SK-N-SH (cell line): ENCODE measurements around the gene TMEM163.

Experiments used
- CTCF ChIP-seq: fragments of 200-600 bp; sonication (generic); IDR thresholded peaks from 2 replicates; pipeline ENCODE4 v1.6.1; 2017; ENCODE audit warnings: antibody characterized with exemption, mild to moderate bottlenecking, moderate library complexity
- GABPA ChIP-seq: IDR thresholded peaks from 2 replicates; pipeline ENCODE4 v1.4.0; 2012; ENCODE audit warnings: low read depth, mild to moderate bottlenecking
- NRF1 ChIP-seq: IDR thresholded peaks from 2 replicates; pipeline ENCODE4 v1.6.1; 2012; ENCODE audit warnings: low read depth, mild to moderate bottlenecking, low read length
- RFX5 ChIP-seq: IDR thresholded peaks from 2 replicates; pipeline ENCODE4 v1.6.1; 2012; ENCODE audit warnings: mild to moderate bottlenecking, improper control_type of control experiment, low read length
- SMC3 ChIP-seq: IDR thresholded peaks from 2 replicates; pipeline ENCODE4 v1.6.1; 2012; ENCODE audit warnings: low read depth, low read length, improper control_type of control experiment
- TAF1 ChIP-seq: IDR thresholded peaks from 2 replicates; pipeline ENCODE4 v1.6.1; 2012; ENCODE audit warnings: low read depth, mild to moderate bottlenecking, low read length, moderate library complexity, borderline replicate concordance
- YY1 ChIP-seq: IDR thresholded peaks from 2 replicates; pipeline ENCODE4 v1.4.0; 2012; ENCODE audit warnings: low read depth, mild to moderate bottlenecking
- ZBTB33 ChIP-seq: IDR thresholded peaks from 2 replicates; pipeline ENCODE4 v1.4.0; 2012; ENCODE audit warnings: low read depth, borderline replicate concordance

GRCh38 chr2:134449157-134449556 lies 269.6 kb downstream of the TMEM163 start:
- TF ChIP-seq ZBTB33 = no peak
- TF ChIP-seq TAF1 = no peak
- no peak for TF ChIP-seq CTCF
- no peak for TF ChIP-seq YY1
- no peak for TF ChIP-seq GABPA
- no peak for TF ChIP-seq SMC3
- no peak for TF ChIP-seq NRF1
- TF ChIP-seq RFX5 = no peak
